ENCODE results near the gene ELF2. TPM values are rescaled to one million over a fixed set of nuclear protein-coding genes. Genes with fewer than 3 reads are reported as not detected.
"Not testable (repeated sequence)": the region's sequence is repeated elsewhere in the genome, so short reads cannot be mapped to it uniquely, and the experiment has no call there.

ELF2 gene
- total RNA-seq, 1 experiment from 2014 or later: 42.4 TPM

GRCh38 chr4:139024686-139025085 lies 152.3 kb downstream of the ELF2 start:
- intact Hi-C loops (cut with micrococcal nuclease; ENCODE audit: unreplicated experiment): no loop called here
- no peaks in the 10 kb centered on the region for H3K36me3 ChIP-seq (ENCODE audit: insufficient read depth, low read length, poor library complexity, severe bottlenecking)
- no peak for DNase-seq (ENCODE audit: low spot score)
- no peaks in the 10 kb centered on the region for H3K9me3 ChIP-seq (ENCODE audit: low read depth, low read length, poor library complexity, severe bottlenecking)
- H3K27me3 ChIP-seq (replicated peaks; ENCODE audit: insufficient read depth, low read depth, low read length, poor library complexity): no peaks in the 10 kb centered on the region
- no TSS peak for BruUV-seq (replicated peaks)
- TF ChIP-seq, protein P1, sequence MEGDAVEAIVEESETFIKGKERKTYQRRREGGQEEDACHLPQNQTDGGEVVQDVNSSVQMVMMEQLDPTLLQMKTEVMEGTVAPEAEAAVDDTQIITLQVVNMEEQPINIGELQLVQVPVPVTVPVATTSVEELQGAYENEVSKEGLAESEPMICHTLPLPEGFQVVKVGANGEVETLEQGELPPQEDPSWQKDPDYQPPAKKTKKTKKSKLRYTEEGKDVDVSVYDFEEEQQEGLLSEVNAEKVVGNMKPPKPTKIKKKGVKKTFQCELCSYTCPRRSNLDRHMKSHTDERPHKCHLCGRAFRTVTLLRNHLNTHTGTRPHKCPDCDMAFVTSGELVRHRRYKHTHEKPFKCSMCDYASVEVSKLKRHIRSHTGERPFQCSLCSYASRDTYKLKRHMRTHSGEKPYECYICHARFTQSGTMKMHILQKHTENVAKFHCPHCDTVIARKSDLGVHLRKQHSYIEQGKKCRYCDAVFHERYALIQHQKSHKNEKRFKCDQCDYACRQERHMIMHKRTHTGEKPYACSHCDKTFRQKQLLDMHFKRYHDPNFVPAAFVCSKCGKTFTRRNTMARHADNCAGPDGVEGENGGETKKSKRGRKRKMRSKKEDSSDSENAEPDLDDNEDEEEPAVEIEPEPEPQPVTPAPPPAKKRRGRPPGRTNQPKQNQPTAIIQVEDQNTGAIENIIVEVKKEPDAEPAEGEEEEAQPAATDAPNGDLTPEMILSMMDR (conservative IDR thresholded peaks at IDR 0.05; ENCODE audit: low read depth, low read length): no peak
- TF ChIP-seq EZH2 (IDR thresholded peaks at IDR 0.05; ENCODE audit: borderline replicate concordance, low read depth, low read length, poor library complexity, severe bottlenecking): no peak
- H3K27ac ChIP-seq (ENCODE audit: low read depth, low read length, poor library complexity, severe bottlenecking): no peak overlapping the region
- ChIA-PET POLR2A (ENCODE audit: low non-redundant PET) (no interaction called here), CTCF (interaction anchor here (0.5 kb wide), 1 partner anchor 525 kb away, joined by 3 read pairs; no protein-coding TSS in a partner anchor)
- no peak overlapping the region for H3K4me3 ChIP-seq (ENCODE audit: low read depth, low read length, poor library complexity, severe bottlenecking)
- H3K4me1 ChIP-seq (ENCODE audit: insufficient read depth, low read length, poor library complexity, severe bottlenecking): peaks cover 10% of the 10 kb centered on the region

GRCh38 chr4:139022835-139023234 lies 154.2 kb downstream of the ELF2 start:
- H3K27me3 ChIP-seq (replicated peaks; ENCODE audit: insufficient read depth, low read depth, low read length, poor library complexity): no peaks in the 10 kb centered on the region
- H3K27ac ChIP-seq (ENCODE audit: low read depth, low read length, poor library complexity, severe bottlenecking): no peak overlapping the region
- peaks cover 29% of the 10 kb centered on the region for H3K4me1 ChIP-seq (ENCODE audit: insufficient read depth, low read length, poor library complexity, severe bottlenecking)
- TF ChIP-seq, protein P1 (conservative IDR thresholded peaks at IDR 0.05; ENCODE audit: low read depth, low read length): no peak
- no peak for TF ChIP-seq EZH2 (IDR thresholded peaks at IDR 0.05; ENCODE audit: borderline replicate concordance, low read depth, low read length, poor library complexity, severe bottlenecking)
- BruUV-seq (replicated peaks): no TSS peak
- H3K36me3 ChIP-seq (ENCODE audit: insufficient read depth, low read length, poor library complexity, severe bottlenecking): no peaks in the 10 kb centered on the region
- H3K4me3 ChIP-seq (ENCODE audit: low read depth, low read length, poor library complexity, severe bottlenecking): no peak overlapping the region
- no peaks in the 10 kb centered on the region for H3K9me3 ChIP-seq (ENCODE audit: low read depth, low read length, poor library complexity, severe bottlenecking)
- ChIA-PET POLR2A (ENCODE audit: low non-redundant PET) (no interaction called here), CTCF (no interaction called here)
- DNase-seq (ENCODE audit: low spot score): no peak
- intact Hi-C loops (cut with micrococcal nuclease; ENCODE audit: unreplicated experiment): no loop called here

DNA sequence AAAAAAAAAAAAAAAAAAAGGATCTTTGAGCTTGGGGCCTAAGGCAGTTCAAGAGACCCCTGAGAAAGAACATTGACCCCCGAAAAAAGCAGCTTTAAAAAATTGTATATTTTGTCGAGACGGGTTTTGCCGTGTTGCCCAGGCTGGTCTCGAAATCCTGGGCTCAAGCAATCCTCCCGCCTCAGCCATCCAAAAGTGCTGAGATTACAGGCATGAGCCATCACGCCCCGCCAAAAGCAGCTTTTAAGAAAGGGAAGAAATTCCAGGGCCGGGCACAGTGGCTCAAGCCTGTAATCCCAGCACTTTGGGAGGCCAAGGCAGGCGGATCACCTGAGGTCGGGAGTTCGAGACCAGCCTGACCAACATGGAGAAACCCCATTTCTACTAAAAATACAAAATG lies 155.9 kb downstream of the ELF2 start:
- H3K9me3 ChIP-seq (ENCODE audit: low read depth, low read length, poor library complexity, severe bottlenecking); BruUV-seq (replicated peaks); H3K4me3 ChIP-seq (ENCODE audit: low read depth, low read length, poor library complexity, severe bottlenecking); H3K36me3 ChIP-seq (ENCODE audit: insufficient read depth, low read length, poor library complexity, severe bottlenecking); POLR2A ChIA-PET (ENCODE audit: low non-redundant PET); DNase-seq (ENCODE audit: low spot score); H3K27me3 ChIP-seq (replicated peaks; ENCODE audit: insufficient read depth, low read depth, low read length, poor library complexity); intact Hi-C loops (cut with micrococcal nuclease; ENCODE audit: unreplicated experiment); H3K27ac ChIP-seq (ENCODE audit: low read depth, low read length, poor library complexity, severe bottlenecking): not testable (repeated sequence)
- CTCF ChIA-PET: interaction anchor here (0.6 to 1.1 kb wide), 2 partner anchors 9 to 165 kb away, joined by 3 to 11 read pairs; no protein-coding TSS in a partner anchor
- peaks cover 31% of the 10 kb centered on the region for H3K4me1 ChIP-seq (ENCODE audit: insufficient read depth, low read length, poor library complexity, severe bottlenecking)

DNA sequence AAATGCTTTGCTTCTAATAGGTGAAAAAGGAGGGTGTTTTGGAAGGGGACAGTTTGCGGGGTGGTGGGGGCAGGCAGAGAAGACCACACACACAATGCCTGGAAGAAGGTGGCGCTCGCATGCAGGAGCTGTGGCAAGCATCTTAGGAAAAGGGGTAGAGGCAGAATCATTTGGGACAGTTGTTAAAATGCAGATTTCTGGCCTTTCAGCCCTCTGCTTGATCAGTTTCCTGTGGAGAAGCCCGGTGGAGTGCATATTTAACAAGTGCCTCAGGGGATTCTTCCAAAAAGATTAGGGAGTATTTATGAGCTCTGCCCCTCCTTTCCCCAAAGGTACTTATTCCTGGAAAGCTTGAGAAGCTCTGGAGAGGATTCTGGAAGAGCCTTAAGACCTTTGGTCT lies 156.6 kb downstream of the ELF2 start:
- no peak for TF ChIP-seq EZH2 (IDR thresholded peaks at IDR 0.05; ENCODE audit: borderline replicate concordance, low read depth, low read length, poor library complexity, severe bottlenecking)
- TF ChIP-seq, protein P1 (conservative IDR thresholded peaks at IDR 0.05; ENCODE audit: low read depth, low read length): no peak
- Histone ChIP-seq H3K4me3 (ENCODE audit: low read depth, low read length, poor library complexity, severe bottlenecking) (no peak overlapping the region), H3K27me3 (replicated peaks; ENCODE audit: insufficient read depth, low read depth, low read length, poor library complexity) (no peaks in the 10 kb centered on the region), H3K27ac (ENCODE audit: low read depth, low read length, poor library complexity, severe bottlenecking) (peak overlapping the region; percentile 19), H3K9me3 (ENCODE audit: low read depth, low read length, poor library complexity, severe bottlenecking) (no peaks in the 10 kb centered on the region), H3K4me1 (ENCODE audit: insufficient read depth, low read length, poor library complexity, severe bottlenecking) (peaks cover 31% of the 10 kb centered on the region), H3K36me3 (ENCODE audit: insufficient read depth, low read length, poor library complexity, severe bottlenecking) (no peaks in the 10 kb centered on the region)
- intact Hi-C loops (cut with micrococcal nuclease; ENCODE audit: unreplicated experiment): no loop called here
- DNase-seq (ENCODE audit: low spot score): no peak
- POLR2A ChIA-PET (ENCODE audit: low non-redundant PET): no interaction called here
- CTCF ChIA-PET: interaction anchor here (0.6 to 2.7 kb wide), 3 partner anchors 10 to 166 kb away, joined by 3 to 17 read pairs (median 11); no protein-coding TSS in a partner anchor
- no TSS peak for BruUV-seq (replicated peaks)
